H9 (cell line): Measurements from ENCODE around the gene LRRC8E. TPM values are rescaled to one million over a fixed set of nuclear protein-coding genes. Genes with fewer than 3 reads are reported as not detected.

Experiments used
- DNase-seq: peaks from one replicate; pipeline ENCODE4 v3.0.0-alpha.2; 2017
- H2AFZ ChIP-seq: one replicate; pipeline ENCODE4 v1.6.1; 2013; ENCODE audit warnings: mild to moderate bottlenecking, low read length, control low read depth, moderate library complexity
- H2AK5ac ChIP-seq: 2 replicates; pipeline ENCODE4 v1.6.1; 2013; ENCODE audit warnings: low read length, control low read depth, mixed read lengths; ENCODE audit not compliant: insufficient read length
- H2BK120ac ChIP-seq: one replicate; pipeline ENCODE4 v1.6.1; 2013; ENCODE audit warnings: low read depth, mild to moderate bottlenecking, low read length, control low read depth, inconsistent platforms; ENCODE audit not compliant: poor library complexity, severe bottlenecking
- H2BK12ac ChIP-seq: 2 replicates; pipeline ENCODE4 v1.6.1; 2013; ENCODE audit warnings: low read length, control low read depth, mixed read lengths, low read depth; ENCODE audit not compliant: insufficient read length
- H2BK15ac ChIP-seq: 2 replicates; pipeline ENCODE4 v1.6.1; 2013; ENCODE audit warnings: low read depth, low read length, control low read depth
- H2BK20ac ChIP-seq: one replicate; pipeline ENCODE4 v1.6.1; 2013; ENCODE audit warnings: low read depth, mild to moderate bottlenecking, low read length, control low read depth, inconsistent platforms; ENCODE audit not compliant: poor library complexity, severe bottlenecking
- H2BK5ac ChIP-seq: 2 replicates; pipeline ENCODE4 v1.6.1; 2013; ENCODE audit warnings: low read length, control low read depth, mixed read lengths; ENCODE audit not compliant: insufficient read length
- H3K14ac ChIP-seq: 2 replicates; pipeline ENCODE4 v1.6.1; 2013; ENCODE audit warnings: low read length, control low read depth; ENCODE audit not compliant: insufficient read depth
- H3K18ac ChIP-seq: 2 replicates; pipeline ENCODE4 v1.6.1; 2013; ENCODE audit warnings: low read depth, mild to moderate bottlenecking, mixed read lengths, low read length, control low read depth; ENCODE audit not compliant: insufficient read length
- H3K23ac ChIP-seq: 2 replicates; pipeline ENCODE4 v1.6.1; 2013; ENCODE audit warnings: low read length, control low read depth, mixed read lengths, low read depth; ENCODE audit not compliant: insufficient read length
- H3K23me2 ChIP-seq: 2 replicates; pipeline ENCODE4 v1.6.1; 2013; ENCODE audit warnings: low read depth, mild to moderate bottlenecking, mixed read lengths, low read length, control low read depth; ENCODE audit not compliant: insufficient read length, poor library complexity, severe bottlenecking
- H3K27ac ChIP-seq: 2 replicates; pipeline ENCODE4 v1.5.1; 2013; ENCODE audit warnings: low read length, control low read depth, mixed read lengths, low read depth; ENCODE audit not compliant: insufficient read length
- H3K27me3 ChIP-seq: 2 replicates; pipeline ENCODE4 v1.6.1; 2013; ENCODE audit warnings: low read length, control low read depth, inconsistent platforms; ENCODE audit not compliant: insufficient read depth
- H3K4ac ChIP-seq: 2 replicates; pipeline ENCODE4 v1.6.1; 2013; ENCODE audit warnings: low read depth, mild to moderate bottlenecking, control low read depth, inconsistent platforms, low read length, moderate library complexity
- H3K4me1 ChIP-seq: 2 replicates; pipeline ENCODE4 v1.6.1; 2013; ENCODE audit warnings: low read length, control low read depth, inconsistent platforms; ENCODE audit not compliant: insufficient read depth
- H3K4me2 ChIP-seq: 2 replicates; pipeline ENCODE4 v1.6.1; 2013; ENCODE audit warnings: low read length, control low read depth, mixed read lengths; ENCODE audit not compliant: insufficient read length, insufficient read depth
- H3K56ac ChIP-seq: 2 replicates; pipeline ENCODE4 v1.6.1; 2013; ENCODE audit warnings: low read depth, mild to moderate bottlenecking, mixed read lengths, low read length, control low read depth; ENCODE audit not compliant: insufficient read length
- H3K79me1 ChIP-seq: 2 replicates; pipeline ENCODE4 v1.6.1; 2013; ENCODE audit warnings: low read depth, mild to moderate bottlenecking, moderate library complexity, low read length, control low read depth, inconsistent platforms; ENCODE audit not compliant: insufficient read depth, poor library complexity, severe bottlenecking
- H3K79me2 ChIP-seq: 2 replicates; pipeline ENCODE4 v1.6.1; 2013; ENCODE audit warnings: low read length, control low read depth, inconsistent platforms; ENCODE audit not compliant: insufficient read depth
- H3K9ac ChIP-seq: 2 replicates; pipeline ENCODE4 v1.6.1; 2013; ENCODE audit warnings: low read length, control low read depth, mixed read lengths; ENCODE audit not compliant: insufficient read length; ENCODE audit errors: extremely low read depth
- H3K9me3 ChIP-seq: one replicate; pipeline ENCODE4 v1.6.1; 2013; ENCODE audit warnings: low read depth, low read length, inconsistent platforms; ENCODE audit not compliant: control insufficient read depth
- H3T11ph ChIP-seq: one replicate; pipeline ENCODE4 v1.6.1; 2013; ENCODE audit warnings: mild to moderate bottlenecking, low read length, control low read depth, inconsistent platforms
- H4K20me1 ChIP-seq: one replicate; pipeline ENCODE4 v1.6.1; 2013; ENCODE audit not compliant: control insufficient read depth, insufficient read length, insufficient read depth
- H4K5ac ChIP-seq: 2 replicates; pipeline ENCODE4 v1.6.1; 2013; ENCODE audit warnings: low read depth, mild to moderate bottlenecking, mixed read lengths, low read length, control low read depth; ENCODE audit not compliant: insufficient read length
- H4K8ac ChIP-seq: replicated peaks from 2 replicates; pipeline ENCODE4 v1.6.1; 2013; ENCODE audit warnings: low read length, control low read depth, mixed read lengths, low read depth; ENCODE audit not compliant: insufficient read length
- H4K91ac ChIP-seq: 2 replicates; pipeline ENCODE4 v1.6.1; 2013; ENCODE audit warnings: low read depth, mild to moderate bottlenecking, moderate library complexity, mixed read lengths, low read length, control low read depth; ENCODE audit not compliant: insufficient read length
- H3K27ac Mint-ChIP-seq, 3 experiments: 2 replicates in 2 of 3; 3 replicates in 1 of 3; pipeline ENCODE4 v1.8.0; 2020 to 2021; ENCODE audit warnings: mixed read lengths in 3 of 3, mild to moderate bottlenecking in 1 of 3, moderate library complexity in 1 of 3
- H3K27me3 Mint-ChIP-seq: 2 replicates; pipeline ENCODE4 v1.8.0; 2021; ENCODE audit warnings: low read depth, mild to moderate bottlenecking, moderate library complexity, mixed read lengths
- H3K36me3 Mint-ChIP-seq, 3 experiments: 2 replicates in 2 of 3; 3 replicates in 1 of 3; pipeline ENCODE4 v1.8.0; 2020 to 2021; ENCODE audit warnings: low read depth in 3 of 3, mixed read lengths in 3 of 3; ENCODE audit not compliant: insufficient read depth in 1 of 3
- H3K4me1 Mint-ChIP-seq, 2 experiments: 2 replicates each; pipeline ENCODE4 v1.8.0; 2020; ENCODE audit warnings: mixed read lengths in 2 of 2
- H3K4me3 Mint-ChIP-seq, 2 experiments: 2 replicates in 1 of 2; 3 replicates in 1 of 2; pipeline ENCODE4 v1.8.0; 2020 to 2021; ENCODE audit warnings: mild to moderate bottlenecking in 2 of 2, mixed read lengths in 2 of 2, moderate library complexity in 1 of 2
- H3K9me3 Mint-ChIP-seq, 2 experiments: 2 replicates in 1 of 2; 3 replicates in 1 of 2; pipeline ENCODE4 v1.8.0; 2020; ENCODE audit warnings: mild to moderate bottlenecking in 2 of 2, mixed read lengths in 2 of 2, moderate library complexity in 1 of 2
- WGBS: extraction: QIAGEN DNeasy Blood & Tissue Kit; methylation state at CpG from one replicate; pipeline ENCODE4 v1.1.7; 2013; ENCODE audit warnings: missing lambda C conversion rate, low lambda C conversion rate, mixed read lengths; ENCODE audit not compliant: insufficient read length; ENCODE audit errors: extremely low coverage; 5-methylcytosine and 5-hydroxymethylcytosine counted together
- total RNA-seq: library from RNA; stranded (reverse); gene quantifications from 2 replicates; pipeline ENCODE4 v1.2.1, GENCODE V29; 2021
- TF ChIP-seq, protein P1 (sequence below): fragments of 200-600 bp; sonication (generic); conservative IDR thresholded peaks from 3 replicates; pipeline ENCODE4 v1.8.0; 2021; ENCODE audit warnings: antibody characterized with exemption, mild to moderate bottlenecking

Gene LRRC8E
- total RNA-seq, 1 experiment from 2014 or later = 4.8 TPM

DNA sequence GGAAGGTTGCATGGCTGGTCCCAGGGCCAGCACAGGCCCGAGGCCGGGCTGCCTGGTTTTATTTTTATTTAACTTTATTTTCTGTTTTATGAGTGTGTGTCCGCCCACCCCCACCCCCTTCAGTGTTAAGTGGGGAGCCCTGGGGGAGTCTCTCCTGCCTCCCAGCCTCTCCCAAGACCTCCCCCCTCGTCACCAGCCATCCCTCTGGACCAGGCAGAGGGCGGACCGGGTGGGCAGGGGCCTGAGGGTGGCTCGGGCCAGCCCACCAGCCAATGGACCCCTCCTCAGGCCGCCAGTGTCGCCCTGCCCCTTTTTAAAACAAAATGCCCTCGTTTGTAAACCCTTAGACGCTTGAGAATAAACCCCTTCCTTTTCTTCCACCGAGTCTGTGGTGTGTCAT is 25.8 kb downstream of the LRRC8E start:
- no peak for DNase-seq
- peaks cover 47% of the 10 kb centered on the region for H3K27me3 Mint-ChIP-seq
- H2BK20ac ChIP-seq = no peak overlapping the region
- H2BK120ac ChIP-seq = no peak overlapping the region
- H3K27ac Mint-ChIP-seq = no peak overlapping the region
- WGBS = no CpG with 5 or more reads among the region's 12 CpGs
- no peak overlapping the region for H2BK15ac ChIP-seq
- H3K4me1 Mint-ChIP-seq = peaks cover 11 to 16% of the 10 kb centered on the region in 2 experiments; a peak in 3 of 4 replicates
- H3K9me3 Mint-ChIP-seq = no peaks in the 10 kb centered on the region
- no peak overlapping the region for H3K14ac ChIP-seq
- peaks cover 15 to 28% (median 24%) of the 10 kb centered on the region in 3 experiments; a peak in 6 of 7 replicates for H3K36me3 Mint-ChIP-seq
- H3K4me1 ChIP-seq = no peaks in the 10 kb centered on the region
- H2BK12ac ChIP-seq = no peak overlapping the region
- no peak overlapping the region for H3K9ac ChIP-seq
- no peak overlapping the region for H3K4me2 ChIP-seq
- no peak overlapping the region for H2AFZ ChIP-seq
- H3K18ac ChIP-seq = no peak overlapping the region
- H3K9me3 ChIP-seq = no peaks in the 10 kb centered on the region
- H3K79me2 ChIP-seq = no peaks in the 10 kb centered on the region
- no peak overlapping the region for H3K56ac ChIP-seq
- H3K4ac ChIP-seq = no peak overlapping the region
- H3K27me3 ChIP-seq = peaks cover 16% of the 10 kb centered on the region; the same call in 1 of the 2 replicates
- peaks cover 12% of the 10 kb centered on the region for H3K23me2 ChIP-seq
- TF ChIP-seq, protein P1, sequence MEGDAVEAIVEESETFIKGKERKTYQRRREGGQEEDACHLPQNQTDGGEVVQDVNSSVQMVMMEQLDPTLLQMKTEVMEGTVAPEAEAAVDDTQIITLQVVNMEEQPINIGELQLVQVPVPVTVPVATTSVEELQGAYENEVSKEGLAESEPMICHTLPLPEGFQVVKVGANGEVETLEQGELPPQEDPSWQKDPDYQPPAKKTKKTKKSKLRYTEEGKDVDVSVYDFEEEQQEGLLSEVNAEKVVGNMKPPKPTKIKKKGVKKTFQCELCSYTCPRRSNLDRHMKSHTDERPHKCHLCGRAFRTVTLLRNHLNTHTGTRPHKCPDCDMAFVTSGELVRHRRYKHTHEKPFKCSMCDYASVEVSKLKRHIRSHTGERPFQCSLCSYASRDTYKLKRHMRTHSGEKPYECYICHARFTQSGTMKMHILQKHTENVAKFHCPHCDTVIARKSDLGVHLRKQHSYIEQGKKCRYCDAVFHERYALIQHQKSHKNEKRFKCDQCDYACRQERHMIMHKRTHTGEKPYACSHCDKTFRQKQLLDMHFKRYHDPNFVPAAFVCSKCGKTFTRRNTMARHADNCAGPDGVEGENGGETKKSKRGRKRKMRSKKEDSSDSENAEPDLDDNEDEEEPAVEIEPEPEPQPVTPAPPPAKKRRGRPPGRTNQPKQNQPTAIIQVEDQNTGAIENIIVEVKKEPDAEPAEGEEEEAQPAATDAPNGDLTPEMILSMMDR = no peak
- H4K8ac ChIP-seq = no peak overlapping the region
- no peak overlapping the region for H3K23ac ChIP-seq
- H3K79me1 ChIP-seq = no peaks in the 10 kb centered on the region
- no peak overlapping the region for H3K27ac ChIP-seq
- no peak overlapping the region for H4K5ac ChIP-seq
- H4K91ac ChIP-seq = no peak overlapping the region
- no peak overlapping the region for H2BK5ac ChIP-seq
- no peak overlapping the region for H3K4me3 Mint-ChIP-seq
- H4K20me1 ChIP-seq = no peaks in the 10 kb centered on the region
- no peak overlapping the region for H3T11ph ChIP-seq
- no peak overlapping the region for H2AK5ac ChIP-seq
